ENCODE data around the gene CHSY3. TPM values are rescaled to one million over a fixed set of nuclear protein-coding genes. Genes with fewer than 3 reads are reported as not detected.

CHSY3 gene
- total RNA-seq, 4 donors from 2014 or later: 3.1 to 6.9 (median 4.1) TPM

DNA sequence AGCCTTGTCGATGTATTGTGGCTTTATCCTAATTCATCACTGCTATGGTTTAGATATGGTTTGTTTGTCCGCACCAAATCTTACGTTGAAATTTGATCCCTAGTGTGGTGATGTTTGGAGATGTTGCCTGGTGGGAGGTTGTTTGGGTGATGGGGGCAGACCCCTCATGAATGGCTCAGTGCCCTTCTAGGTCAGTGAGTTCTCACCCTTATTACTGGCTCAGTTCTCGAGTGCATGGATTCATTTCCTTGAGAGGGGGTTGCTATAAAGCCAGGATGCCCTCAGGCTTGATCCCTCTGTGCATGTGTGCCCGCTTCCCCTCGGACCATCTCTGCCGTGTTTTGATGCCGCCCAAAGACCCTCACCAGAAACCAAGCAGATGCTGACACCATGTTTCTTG is 114.4 kb downstream of the CHSY3 start:
- no peak for ATAC-seq (ENCODE audit: low FRiP score)
- DNase-seq (ENCODE audit: low spot score): no peak

DNA sequence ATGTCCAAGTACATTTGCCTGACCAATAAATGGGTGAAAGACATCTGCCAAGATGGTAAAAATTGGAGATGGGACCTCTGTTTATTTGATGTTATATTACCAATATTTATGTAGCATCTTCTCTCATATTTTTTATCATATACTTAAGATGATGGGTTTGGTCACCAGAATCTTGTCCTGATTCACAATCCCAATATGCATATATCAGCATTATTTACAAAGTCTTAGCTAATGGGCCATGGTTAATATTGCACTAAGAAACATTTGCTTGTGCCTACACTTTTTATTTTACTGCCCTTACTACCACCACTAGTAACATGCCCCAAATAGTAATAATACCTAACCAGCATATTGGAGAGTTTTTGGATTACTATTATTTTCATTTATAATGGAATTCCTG is 116.7 kb downstream of the CHSY3 start:
- TF ChIP-seq, protein P1, sequence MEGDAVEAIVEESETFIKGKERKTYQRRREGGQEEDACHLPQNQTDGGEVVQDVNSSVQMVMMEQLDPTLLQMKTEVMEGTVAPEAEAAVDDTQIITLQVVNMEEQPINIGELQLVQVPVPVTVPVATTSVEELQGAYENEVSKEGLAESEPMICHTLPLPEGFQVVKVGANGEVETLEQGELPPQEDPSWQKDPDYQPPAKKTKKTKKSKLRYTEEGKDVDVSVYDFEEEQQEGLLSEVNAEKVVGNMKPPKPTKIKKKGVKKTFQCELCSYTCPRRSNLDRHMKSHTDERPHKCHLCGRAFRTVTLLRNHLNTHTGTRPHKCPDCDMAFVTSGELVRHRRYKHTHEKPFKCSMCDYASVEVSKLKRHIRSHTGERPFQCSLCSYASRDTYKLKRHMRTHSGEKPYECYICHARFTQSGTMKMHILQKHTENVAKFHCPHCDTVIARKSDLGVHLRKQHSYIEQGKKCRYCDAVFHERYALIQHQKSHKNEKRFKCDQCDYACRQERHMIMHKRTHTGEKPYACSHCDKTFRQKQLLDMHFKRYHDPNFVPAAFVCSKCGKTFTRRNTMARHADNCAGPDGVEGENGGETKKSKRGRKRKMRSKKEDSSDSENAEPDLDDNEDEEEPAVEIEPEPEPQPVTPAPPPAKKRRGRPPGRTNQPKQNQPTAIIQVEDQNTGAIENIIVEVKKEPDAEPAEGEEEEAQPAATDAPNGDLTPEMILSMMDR (IDR thresholded peaks at IDR 0.05): no peak

More for the DNA sequence above, 114.4 kb downstream of the CHSY3 start:
- TF ChIP-seq, protein P1 (IDR thresholded peaks at IDR 0.05): no peak

DNA sequence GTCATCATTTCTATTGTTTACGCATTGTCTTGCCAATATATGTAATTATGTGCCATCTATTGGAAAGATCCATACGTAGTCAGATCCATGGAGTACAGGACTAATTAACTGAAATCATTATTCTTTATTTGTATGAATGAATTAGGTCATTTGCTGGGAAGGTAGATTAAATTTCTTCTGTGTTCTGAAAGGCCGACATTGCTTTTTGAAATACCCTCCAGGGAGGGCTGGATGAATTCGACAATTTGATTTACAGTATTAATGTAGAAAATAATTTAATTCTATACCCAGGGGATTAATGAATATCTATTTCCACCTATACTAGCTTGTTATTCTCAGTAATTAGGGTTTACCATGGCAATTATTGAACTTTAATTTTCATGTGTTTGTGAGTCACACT is 117.6 kb downstream of the CHSY3 start:
- ATAC-seq (ENCODE audit: low FRiP score): no peak
- DNase-seq (ENCODE audit: low spot score): no peak
- TF ChIP-seq, protein P1 (IDR thresholded peaks at IDR 0.05): no peak

More for the DNA sequence above, 116.7 kb downstream of the CHSY3 start:
- ATAC-seq (ENCODE audit: low FRiP score) (no peak), DNase-seq (ENCODE audit: low spot score) (no peak)

- DNase-seq (ENCODE audit: low spot score): no peak
- no peak for ATAC-seq (ENCODE audit: low FRiP score)
- TF ChIP-seq, protein P1 (IDR thresholded peaks at IDR 0.05): no peak
Measured at GRCh38 chr5:130023604-130024003, 119.3 kb downstream of the CHSY3 start.

- DNase-seq (ENCODE audit: low spot score): no peak
- no peak for ATAC-seq (ENCODE audit: low FRiP score)
- TF ChIP-seq, protein P1 (IDR thresholded peaks at IDR 0.05): no peak
Measured at GRCh38 chr5:130024006-130024405, 119.7 kb downstream of the CHSY3 start.

DNA sequence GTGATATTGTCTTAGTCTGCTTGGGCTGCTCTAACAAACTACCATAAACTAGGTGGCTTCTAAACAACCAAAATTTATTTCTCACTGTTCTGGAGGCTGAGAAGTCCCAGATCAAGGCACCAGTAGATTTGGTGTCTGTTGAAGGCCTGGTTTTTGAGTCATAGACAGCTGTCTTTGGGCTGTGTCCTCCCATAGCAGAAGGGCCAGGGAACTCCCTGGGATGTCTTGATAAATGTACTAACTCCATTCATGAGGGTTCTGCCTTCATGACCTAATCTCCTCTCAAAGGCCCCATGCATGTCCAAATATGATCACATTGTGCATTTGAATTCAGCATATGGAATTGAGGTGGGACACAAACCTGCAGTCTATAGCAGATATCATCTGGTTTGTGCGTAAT is 121.2 kb downstream of the CHSY3 start:
- ATAC-seq (ENCODE audit: low FRiP score) (no peak), DNase-seq (ENCODE audit: low spot score) (no peak)
- TF ChIP-seq, protein P1 (IDR thresholded peaks at IDR 0.05): no peak

GRCh38 chr5:130032807-130033206 is 128.5 kb downstream of the CHSY3 start:
- TF ChIP-seq, protein P1 (IDR thresholded peaks at IDR 0.05): no peak
- DNase-seq (ENCODE audit: low spot score) (no peak), ATAC-seq (ENCODE audit: low FRiP score) (peak; percentile 32)

All from omental fat pad (tissue), 4 donors.